GM18867 (cell line): ENCODE data around the gene NRIP3.
A peak's percentile ranks its signal among the peaks of the same experiment; 100 is the strongest.
"Not testable (repeated sequence)": the region's sequence is repeated elsewhere in the genome, so short reads cannot be mapped to it uniquely, and the experiment has no call there.

ENCODE experiments used
- ATAC-seq: cut with Tn5 transposase; IDR thresholded peaks from one replicate; pipeline ENCODE4 v1.9.1; 2021; ENCODE audit warnings: mild to moderate bottlenecking, moderate library complexity; ENCODE audit not compliant: unreplicated experiment

Gene NRIP3

DNA sequence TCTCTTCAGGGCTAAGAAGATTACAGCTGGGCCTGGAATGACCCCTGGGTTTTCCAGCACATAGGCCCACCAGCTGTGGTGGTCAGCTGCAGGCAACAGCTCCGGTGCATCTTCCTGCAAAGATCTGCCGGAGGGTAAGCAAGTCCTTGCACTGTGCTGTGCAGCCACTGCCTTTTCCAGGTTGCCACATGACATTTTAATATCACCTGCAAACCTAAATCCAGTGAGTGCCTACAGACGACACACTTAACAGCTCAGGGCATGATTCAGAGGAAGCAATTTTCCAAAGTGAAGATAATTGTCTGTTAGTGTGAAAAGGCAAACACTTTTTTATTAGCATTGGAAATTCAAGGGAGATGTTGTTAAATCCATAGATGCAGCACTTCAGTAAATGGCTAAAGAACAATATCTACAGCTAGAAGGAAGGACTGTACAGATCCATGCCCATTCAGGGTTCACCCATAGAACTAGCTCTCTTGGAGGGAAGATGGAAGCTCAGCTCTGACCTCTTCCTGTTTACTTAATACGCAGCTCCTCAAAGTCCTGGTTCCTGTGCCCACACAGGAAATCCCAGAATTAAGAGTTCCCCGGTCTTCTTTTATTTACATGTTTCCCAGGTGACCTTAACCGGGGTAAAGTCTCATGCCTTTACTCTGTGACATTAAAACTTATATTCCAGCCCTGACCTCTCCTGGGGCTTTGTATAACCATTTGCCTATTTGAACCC lies 13.3 kb upstream of the NRIP3 start:
- ATAC-seq, result no peak

DNA sequence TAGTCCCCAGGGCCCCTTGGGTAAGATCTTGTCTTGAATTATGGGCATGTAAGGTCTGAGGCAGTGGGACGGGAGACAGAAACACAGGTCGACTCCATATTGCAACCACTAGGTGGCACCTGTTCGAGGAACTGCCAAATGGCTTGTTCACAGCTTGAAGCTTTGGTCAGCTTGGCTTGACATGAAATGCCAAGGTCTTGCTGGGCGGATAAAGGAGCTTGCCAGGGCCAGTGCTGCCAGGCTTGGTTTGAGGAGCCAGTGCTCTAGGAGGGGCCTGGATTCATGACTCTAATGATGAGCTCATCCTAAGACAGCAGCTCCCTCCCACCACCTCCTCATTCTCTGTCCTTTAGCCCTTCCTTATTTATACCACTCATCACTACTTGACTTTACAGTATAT lies 11.9 kb upstream of the NRIP3 start:
- peak; percentile 53 for ATAC-seq

DNA sequence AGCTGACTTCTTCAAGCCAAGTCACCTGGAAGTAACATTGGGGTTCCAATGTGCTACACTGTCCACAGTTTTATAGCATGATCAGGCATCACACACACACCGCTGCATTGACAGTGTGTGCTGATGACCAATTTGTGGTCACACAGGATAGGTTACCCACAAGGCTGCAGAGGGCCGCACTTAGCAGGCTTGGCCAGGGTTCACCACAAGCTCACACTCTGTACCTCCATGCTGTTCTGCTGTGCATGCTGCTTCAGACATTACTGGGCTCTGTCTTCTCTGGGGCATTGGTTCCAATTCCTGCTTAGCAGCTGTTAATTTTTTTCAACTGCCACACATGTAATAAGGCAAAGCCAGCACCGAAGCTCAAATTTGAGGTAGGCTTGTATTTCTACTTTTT lies 11.0 kb upstream of the NRIP3 start:
- no peak for ATAC-seq

DNA sequence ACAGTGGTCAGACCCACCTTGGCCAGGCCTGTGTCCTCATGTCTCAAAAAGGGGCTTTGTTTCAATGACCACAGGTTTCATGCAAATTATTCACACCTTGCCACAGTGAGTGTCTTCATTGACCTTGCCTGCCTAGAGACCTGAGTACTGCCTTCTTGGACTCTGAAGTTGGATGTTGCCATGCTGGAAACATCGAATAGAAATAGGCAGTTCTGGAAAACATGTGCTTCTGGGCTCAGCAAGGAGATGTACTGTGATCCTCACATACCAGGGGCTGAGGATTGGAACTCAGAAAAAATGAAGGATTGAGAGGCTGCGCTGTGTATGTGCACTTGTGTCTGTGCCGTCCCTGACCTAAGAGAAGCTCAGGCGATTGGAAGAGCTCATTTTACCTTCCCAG lies 9.6 kb upstream of the NRIP3 start:
- ATAC-seq, result no peak

DNA sequence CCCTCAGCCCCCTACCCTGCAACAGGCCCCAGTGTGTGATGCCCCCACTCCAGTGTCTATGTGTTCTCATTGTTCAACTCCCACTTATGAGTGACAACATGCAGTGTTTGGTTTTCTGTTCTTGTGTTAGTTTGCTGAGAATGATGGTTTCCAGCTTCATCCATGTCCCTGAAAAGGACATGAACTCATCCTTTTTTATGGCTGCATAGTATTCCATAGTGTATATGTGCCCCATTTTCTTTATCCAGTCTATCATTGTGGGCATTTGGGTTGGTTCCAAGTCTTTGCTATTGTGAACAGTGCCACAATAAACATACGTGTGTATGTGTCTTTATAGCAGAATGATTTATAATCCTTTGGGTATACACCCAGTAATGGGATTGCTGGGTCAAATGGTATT lies 5.7 kb upstream of the NRIP3 start:
- not testable (repeated sequence) for ATAC-seq

DNA sequence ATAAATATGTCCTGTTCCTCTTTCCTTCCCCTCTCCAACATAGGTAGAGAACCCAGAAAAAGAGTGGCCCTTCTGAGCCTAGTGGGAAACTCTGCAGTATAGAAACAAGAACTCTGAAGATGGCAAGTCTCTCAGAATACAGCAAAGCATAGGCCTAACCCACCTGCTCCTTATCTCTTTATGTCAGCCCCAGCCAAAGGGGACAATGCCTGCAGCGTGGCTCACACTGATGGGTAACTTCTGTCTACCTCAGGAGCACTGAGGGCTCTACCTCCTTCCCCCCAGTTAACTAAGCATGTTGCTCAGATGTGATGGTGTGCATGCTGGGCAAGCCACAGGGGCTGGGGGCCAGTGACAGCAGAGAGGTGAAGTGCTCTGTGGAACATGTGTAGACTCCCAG lies 4.9 kb upstream of the NRIP3 start:
- ATAC-seq, result no peak

DNA sequence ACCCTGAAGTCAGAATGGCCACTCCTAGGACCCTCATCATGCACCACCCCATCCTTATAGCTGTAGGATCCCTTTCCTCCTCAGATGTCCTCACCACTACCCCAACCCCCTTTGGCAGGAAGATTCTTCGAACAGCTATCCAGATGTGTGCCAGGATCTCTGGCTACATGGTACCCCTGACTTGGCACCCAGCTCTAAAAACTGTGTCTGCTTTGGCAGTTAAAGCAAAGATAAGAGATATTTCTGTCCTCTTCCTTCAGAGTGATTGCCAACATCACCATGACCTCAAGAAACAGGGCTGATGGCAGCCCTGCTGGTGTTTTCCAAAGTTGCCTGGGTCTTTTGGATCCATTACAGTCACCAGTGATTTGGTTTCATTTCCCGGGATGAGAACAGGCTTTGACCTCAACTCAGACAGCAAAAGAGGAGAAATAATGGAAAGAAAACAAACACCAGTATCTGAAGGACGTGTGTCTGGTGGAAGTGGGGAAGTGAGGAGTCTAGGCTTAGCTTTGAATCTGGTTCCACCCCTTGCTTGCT lies 4.3 kb upstream of the NRIP3 start:
- ATAC-seq, result no peak

DNA sequence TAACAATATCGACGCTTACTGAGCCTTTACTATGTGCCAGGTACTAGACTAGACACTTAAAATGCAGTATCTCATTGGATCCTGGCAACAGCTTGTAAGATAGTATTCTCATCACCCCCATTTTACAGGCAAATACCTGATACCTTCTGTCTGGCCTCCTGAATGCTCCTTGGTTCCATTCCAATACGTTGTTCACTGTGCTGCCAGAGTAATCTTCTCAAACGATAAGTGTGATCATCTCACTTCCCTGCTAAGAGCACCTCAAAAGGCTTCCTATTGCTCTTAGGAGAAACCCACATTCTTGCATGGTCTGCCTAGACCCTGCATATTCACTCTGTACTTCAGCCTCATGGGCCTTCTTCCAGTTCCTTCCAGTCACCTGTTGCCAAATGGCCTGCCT lies 1.3 kb upstream of the NRIP3 start:
- no peak for ATAC-seq

DNA sequence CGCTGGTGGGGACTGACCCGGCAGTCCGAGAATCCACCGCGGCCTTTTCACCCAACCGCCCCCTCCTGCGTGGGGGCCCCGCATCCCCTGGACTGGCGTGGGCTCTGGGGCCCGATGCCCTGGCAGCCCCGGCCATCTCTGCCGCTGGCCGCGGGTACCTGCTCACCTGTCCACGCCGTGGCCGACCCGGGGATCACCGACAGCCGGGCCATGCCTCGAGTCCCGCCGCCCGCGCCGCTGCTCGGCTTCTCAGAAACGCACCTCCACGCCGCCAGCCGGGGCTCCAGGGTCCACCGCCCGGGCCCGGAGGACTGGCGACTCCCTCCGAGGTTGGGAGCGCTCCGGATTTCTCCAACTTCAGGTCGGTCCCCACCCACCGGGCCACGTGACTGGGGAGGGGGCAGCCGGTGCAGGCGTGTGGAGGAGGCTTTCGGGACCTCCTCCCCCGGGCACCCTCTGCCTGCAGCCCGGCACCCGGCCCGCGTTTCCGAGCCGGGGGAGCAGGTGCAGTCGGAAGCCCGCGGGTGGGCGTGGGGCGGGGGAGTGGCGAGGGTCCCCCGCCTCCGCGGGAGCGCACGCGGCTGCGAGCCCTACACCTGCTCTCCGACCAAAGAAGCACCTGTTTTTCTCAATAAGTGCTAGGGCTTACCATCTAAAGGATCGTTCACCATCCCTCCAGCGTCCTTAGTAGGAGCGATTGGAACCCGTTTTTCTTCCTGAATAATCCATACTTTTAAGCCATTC lies 554 bp upstream of the NRIP3 start:
- no peak for ATAC-seq

DNA sequence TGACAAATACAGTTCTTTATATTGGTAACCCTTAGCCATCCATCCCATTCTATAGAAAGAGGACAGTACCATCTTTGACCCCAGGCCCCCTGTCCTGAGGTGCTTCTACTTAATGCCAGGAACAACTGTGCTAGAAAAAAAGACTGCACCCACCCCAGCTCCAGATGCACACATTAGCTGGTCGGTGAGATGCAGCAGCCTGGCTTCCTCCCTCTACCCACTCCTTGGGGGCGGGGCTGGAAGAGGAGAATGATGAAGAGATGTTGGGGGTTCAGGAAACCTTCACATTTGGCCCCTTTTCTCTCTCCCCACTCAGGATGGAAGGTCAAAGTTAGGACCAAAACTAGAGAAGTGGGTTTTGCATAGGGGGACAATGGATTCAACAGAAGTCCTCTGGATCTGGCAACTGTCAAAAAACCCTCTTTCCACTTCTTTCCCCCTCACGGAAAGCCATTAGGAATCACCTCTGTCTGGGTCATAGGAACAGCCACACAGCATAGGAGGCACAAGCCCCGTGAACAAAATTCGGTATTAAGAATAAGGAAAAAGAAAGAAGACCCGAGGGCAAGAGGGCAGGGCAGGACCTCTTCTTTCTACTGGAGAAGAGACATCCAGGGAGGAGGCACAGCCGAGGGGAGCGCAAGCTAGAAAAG lies 755 bp downstream of the NRIP3 start:
- no peak for ATAC-seq

DNA sequence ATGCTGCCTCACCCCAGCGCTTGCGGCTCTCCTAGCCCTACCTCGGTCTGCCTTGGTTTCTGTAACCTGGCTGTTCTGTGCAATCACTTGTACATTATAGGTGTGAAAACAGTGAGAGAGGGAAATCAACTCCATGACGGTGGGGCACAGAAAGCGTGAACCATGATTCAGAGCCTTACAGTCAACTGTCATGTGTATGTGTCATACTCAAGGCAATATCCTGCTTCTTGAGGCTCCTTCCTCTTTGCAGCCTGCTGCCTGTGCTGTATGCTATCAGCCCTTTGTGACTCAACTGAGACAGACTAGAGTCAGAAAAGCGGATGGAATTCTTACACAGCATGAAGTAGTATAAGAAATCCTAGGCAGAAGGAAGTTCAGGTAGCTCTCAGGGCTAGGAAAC lies 2.1 kb downstream of the NRIP3 start:
- no peak for ATAC-seq

DNA sequence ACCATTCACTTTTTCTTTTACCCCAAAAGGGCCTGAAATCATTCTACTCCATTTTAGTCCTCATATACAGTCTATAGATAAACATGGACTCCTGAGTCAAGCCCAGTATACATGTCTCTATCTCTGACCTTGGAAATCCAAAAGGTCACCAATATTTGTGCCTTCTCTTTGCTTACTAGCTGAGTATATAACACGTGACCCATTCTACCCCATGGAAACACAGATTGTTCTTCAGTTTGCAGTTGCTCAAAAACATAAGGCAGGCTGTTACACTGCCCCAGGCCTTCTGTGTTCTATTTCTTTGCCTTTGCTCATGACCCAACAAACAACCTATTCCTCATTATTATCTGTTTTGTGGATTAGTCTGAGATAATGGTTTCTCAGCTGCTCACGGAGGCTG lies 5.8 kb downstream of the NRIP3 start:
- no peak for ATAC-seq

DNA sequence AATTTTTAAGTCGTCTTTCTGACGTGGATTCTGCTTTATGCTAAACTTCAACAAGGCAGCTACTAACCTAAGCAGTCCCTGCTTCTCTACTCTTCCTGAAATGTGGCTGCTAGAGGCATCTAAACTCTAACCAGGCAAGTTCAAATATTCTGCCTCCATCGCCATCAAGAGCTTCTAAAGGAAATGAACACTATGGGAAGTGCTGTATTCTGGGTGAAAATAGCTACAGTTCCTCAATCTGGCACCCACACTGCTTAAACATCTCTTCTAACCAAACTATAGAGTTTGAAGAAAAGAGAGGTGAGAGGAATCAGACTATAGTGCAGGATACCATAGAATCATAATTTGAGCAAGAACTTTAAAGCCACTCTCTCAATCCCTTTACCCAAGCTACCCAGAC lies 6.3 kb downstream of the NRIP3 start:
- ATAC-seq, result no peak

DNA sequence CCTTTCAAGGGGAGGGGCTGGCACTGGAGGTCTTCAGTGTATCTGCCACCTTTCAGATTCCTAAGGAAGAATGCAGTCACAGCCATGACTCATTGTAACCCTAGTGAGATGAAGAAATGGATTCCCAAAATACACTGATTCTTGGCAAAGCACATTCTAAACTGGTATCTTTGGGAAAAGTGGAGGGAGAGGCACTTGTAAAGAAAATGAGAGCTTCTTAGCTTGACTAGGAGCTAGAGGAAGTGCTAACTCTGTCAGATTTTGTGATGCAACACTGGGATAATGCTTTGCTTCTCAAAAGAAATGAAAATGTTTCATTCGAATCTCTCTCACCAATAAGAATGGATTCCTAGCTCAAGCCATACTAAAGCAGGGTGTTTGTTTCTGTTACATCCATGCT lies 14.3 kb downstream of the NRIP3 start:
- no peak for ATAC-seq

DNA sequence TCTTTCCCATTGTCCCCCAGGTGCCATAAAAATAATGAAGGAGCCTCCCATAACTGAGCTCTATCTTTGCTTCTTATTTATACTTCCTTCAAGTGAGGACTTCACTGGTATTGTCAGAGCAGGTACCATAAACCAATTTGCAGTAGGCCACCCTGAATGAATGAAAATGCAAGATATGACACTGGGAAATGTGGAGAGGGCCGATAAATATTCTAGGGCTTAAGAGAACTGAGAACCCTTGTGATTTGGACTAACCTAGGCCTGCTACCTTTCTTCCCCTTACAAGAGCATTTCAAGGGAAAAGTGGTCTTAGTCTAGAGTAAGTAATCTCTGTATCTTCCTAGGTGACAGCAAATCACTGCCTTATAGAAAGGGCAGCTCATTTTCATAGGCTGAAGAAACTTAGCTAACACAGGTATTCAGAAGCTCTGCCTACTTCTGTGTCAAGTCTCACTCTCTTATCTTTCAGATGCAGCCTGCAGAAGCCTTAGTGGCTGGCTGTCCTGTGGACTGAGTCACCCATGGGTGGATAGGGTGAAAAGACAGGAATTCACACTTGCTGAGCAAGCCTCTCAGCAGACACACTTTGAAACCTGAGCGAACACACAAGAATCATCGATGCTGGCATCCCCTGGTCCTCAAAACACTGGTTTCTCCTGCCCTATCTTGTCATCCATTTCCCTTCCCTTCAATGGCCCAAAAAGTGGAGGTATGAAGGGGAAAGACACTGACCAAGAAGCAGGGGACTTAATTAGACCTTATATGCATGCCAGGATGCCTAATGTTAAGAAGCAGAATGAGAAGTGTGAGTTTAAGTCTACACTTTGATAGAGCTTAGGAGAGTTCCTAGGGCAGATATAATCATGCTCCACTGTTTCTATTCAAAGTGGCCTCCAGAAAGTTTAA lies 15.2 kb downstream of the NRIP3 start:
- no peak for ATAC-seq

DNA sequence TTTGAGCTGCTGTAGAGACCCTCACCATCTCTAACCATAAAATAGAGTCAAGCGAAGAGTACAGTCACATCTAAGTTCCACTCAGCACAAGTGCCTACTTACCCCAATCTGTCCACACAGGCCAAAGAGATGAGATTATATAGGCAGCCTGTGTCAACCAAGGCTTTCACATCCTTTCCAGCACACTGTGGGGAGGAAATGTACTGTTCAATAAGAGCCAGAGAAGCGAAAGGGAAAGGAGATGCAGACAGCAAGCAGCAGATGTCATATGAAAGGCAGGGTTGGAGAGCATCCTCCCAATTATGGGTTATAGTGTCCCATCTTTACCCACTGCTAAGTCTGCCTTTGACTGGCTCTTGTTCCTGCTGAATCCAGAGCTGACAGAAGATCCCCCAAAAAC lies 16.4 kb downstream of the NRIP3 start:
- no peak for ATAC-seq

DNA sequence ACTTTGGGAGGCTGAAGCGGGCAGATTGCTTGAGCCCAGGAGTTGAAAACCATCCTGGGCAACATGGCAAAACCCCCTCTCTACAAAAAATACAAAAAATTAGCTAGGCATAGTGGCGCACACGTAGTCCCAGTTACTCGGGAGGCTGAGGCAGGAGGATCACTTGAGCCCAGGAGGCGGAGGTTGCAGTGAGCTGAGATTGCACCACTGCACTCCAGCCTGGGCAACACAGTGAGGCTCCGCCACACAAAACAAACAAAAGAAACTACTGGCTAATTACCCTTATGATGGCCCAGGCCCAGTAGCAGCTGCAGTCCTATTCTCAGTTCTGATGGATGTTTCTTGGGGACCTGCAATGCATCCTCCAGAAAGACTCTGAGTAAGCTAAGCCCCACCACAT lies 17.0 kb downstream of the NRIP3 start:
- not testable (repeated sequence) for ATAC-seq

DNA sequence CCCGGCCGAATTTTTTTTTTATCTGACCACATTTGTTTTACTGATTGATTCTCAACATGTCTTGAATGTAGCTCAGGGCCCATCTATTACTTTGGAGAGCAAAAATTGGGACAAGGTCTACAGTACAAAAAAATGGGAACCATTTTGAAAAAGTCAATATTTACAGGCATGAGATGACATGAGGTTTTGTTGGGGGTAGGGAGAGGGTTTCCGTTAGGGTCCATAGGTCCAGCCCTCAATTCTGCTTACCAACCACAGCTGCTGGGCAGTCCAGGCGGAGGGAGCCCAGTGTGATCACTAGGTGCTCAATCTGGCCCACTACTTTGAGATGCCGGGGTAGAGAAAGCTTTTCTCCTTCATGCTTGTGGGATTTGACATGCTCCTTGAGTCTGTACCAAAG lies 18.3 kb downstream of the NRIP3 start:
- ATAC-seq, result no peak

DNA sequence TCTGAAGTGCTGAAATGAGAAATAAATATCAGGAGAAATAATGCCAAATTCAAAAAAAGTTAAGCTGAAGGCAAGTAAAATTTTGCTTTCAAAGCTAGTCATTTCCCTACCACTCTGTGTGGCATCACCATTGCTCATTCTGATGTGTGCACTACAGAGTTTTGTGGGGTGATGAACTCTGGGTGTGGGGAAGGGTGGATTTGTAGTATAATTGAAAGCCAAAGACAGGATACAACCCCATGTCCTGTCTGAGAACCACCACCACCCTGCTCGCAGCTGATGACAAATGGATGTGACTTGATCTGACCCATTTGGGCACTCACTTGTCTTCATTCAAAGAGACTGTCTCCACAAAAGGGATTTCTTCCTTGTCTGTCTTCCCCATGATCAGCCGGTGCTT lies 20.2 kb downstream of the NRIP3 start:
- no peak for ATAC-seq

DNA sequence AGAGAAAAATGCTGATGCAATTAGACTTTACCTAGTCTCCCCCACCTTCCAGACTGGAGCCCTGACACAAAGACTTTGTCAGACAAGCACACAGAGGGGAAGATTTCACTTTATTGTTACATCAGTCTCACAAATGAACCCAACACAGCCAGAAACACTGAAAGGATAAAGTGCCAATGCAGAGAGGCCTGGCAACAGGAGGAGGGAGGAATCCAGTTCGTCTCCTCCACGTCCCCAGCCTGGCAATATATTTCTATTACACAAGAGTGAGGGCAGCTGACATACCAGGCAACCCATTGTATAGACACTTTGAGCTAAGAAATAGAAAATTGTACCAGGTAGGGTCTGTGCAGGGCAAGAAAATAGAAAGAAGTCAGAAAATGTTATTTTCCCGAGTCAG lies 23.3 kb downstream of the NRIP3 start:
- ATAC-seq, result no peak

DNA sequence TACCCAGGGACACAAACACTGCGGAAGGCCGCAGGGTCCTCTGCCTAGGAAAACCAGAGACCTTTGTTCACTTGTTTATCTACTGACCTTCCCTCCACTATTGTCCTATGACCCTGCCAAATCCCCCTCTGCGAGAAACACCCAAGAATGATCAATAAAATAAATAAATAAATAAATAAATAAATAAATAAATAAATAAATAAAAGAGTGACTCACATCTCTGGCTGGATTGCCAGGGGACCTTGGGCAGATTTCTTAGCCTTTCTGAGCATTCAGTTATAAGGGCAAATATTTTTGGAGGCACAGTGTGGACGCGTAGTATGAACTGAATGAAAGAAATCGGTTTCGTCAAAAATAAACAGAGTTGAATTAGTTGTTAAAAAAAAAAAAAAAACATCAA lies 24.4 kb downstream of the NRIP3 start:
- not testable (repeated sequence) for ATAC-seq
